Osteocyte (in vitro differentiated cells): ENCODE results near the gene OR2A2. TPM values are rescaled to one million over a fixed set of nuclear protein-coding genes. Genes with fewer than 3 reads are reported as not detected.
"Not testable (repeated sequence)": the region's sequence is repeated elsewhere in the genome, so short reads cannot be mapped to it uniquely, and the experiment has no call there.

Experiments used
- DNase-seq: peaks from one replicate; pipeline ENCODE4 v3.0.0; 2021; ENCODE audit warnings: mixed read lengths; ENCODE audit not compliant: unreplicated experiment; ENCODE audit errors: extremely low spot score
- H3K27ac Mint-ChIP-seq: one replicate; pipeline ENCODE4 v1.8.0; 2021; ENCODE audit warnings: mild to moderate bottlenecking, mixed read lengths; ENCODE audit not compliant: unreplicated experiment
- H3K27me3 Mint-ChIP-seq: one replicate; pipeline ENCODE4 v1.8.0; 2021; ENCODE audit warnings: mixed read lengths; ENCODE audit not compliant: unreplicated experiment
- H3K36me3 Mint-ChIP-seq: one replicate; pipeline ENCODE4 v1.8.0; 2021; ENCODE audit warnings: mixed read lengths; ENCODE audit not compliant: unreplicated experiment
- H3K4me1 Mint-ChIP-seq: one replicate; pipeline ENCODE4 v1.8.0; 2021; ENCODE audit warnings: mixed read lengths; ENCODE audit not compliant: unreplicated experiment
- H3K4me3 Mint-ChIP-seq: one replicate; pipeline ENCODE4 v1.8.0; 2021; ENCODE audit warnings: mild to moderate bottlenecking, moderate library complexity, mixed read lengths; ENCODE audit not compliant: unreplicated experiment
- H3K9me3 Mint-ChIP-seq: one replicate; pipeline ENCODE4 v1.8.0; 2021; ENCODE audit warnings: mixed read lengths; ENCODE audit not compliant: unreplicated experiment
- total RNA-seq: library from RNA; stranded (reverse); gene quantifications from 2 replicates; pipeline ENCODE4 v1.2.1, GENCODE V29; 2021
- TF ChIP-seq, protein P1 (sequence below): fragments of 200-600 bp; sonication (generic); IDR thresholded peaks from 2 replicates; pipeline ENCODE4 v1.5.0; 2021; ENCODE audit warnings: antibody characterized with exemption, mild to moderate bottlenecking, moderate library complexity

The OR2A2 gene
- total RNA-seq, 1 donor from 2014 or later = not detected

DNA sequence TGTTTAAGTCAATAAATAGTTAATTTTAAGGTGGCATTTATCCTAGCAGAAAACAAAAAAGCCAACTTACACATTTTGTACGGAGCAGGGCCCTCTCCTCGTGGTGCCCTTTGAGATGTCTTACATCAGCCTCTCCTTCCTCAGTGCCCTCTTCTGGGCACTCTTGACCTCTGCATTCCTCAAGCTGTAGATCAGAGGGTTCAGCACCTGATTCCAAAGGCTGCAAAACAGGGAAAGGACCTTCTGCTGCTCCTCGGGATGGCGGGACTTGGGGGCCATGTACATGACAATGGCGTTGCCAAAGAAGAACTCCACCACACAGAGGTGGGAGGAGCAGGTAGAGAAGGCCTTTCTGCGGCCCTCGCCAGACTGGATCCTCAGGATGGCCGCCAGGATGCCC lies 9.0 kb downstream of the OR2A2 start:
- Mint-ChIP-seq H3K27me3 (peaks cover 26% of the 10 kb centered on the region), H3K9me3 (no peaks in the 10 kb centered on the region), H3K4me1 (peaks cover 2% of the 10 kb centered on the region), H3K27ac (no peak overlapping the region), H3K36me3 (no peaks in the 10 kb centered on the region), H3K4me3 (no peak overlapping the region)
- TF ChIP-seq, protein P1, sequence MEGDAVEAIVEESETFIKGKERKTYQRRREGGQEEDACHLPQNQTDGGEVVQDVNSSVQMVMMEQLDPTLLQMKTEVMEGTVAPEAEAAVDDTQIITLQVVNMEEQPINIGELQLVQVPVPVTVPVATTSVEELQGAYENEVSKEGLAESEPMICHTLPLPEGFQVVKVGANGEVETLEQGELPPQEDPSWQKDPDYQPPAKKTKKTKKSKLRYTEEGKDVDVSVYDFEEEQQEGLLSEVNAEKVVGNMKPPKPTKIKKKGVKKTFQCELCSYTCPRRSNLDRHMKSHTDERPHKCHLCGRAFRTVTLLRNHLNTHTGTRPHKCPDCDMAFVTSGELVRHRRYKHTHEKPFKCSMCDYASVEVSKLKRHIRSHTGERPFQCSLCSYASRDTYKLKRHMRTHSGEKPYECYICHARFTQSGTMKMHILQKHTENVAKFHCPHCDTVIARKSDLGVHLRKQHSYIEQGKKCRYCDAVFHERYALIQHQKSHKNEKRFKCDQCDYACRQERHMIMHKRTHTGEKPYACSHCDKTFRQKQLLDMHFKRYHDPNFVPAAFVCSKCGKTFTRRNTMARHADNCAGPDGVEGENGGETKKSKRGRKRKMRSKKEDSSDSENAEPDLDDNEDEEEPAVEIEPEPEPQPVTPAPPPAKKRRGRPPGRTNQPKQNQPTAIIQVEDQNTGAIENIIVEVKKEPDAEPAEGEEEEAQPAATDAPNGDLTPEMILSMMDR = no peak
- no peak for DNase-seq

DNA sequence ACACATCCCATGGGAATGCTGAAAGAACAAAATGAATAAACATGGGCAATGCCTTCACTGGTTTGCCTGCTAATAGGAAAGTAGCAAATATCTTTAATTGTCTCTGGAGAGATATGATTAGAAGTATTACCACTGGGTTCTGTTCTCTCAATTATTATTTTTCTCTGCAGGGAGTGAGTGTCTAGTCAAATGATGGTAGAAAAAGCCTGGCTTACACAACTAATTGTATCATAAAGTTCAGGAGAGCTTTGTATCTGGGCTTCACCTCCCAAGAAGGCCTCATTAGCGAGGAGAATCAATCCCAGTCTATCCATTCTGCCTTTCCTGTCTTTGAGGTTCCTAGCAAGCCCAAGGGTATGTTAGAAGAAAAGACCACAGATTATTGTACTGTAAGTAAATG lies 13.5 kb downstream of the OR2A2 start, which contains the start of gene OR2A14:
Gene OR2A14 (plus strand): TSS at position 301 of the 400 bp plus-strand sequence. CDS start 5,937 bp downstream, outside the sequence.
- H3K9me3 Mint-ChIP-seq = no peaks in the 10 kb centered on the region
- H3K4me3 Mint-ChIP-seq = no peak within 1 kb of the TSS
- no peak within 1 kb of the TSS for H3K27ac Mint-ChIP-seq
- peaks cover 23% of the 10 kb centered on the region for H3K27me3 Mint-ChIP-seq
- DNase-seq = no peak
- H3K36me3 Mint-ChIP-seq = no peaks in the 10 kb centered on the region
- H3K4me1 Mint-ChIP-seq = no peaks in the 10 kb centered on the region
- TF ChIP-seq, protein P1 = no peak

DNA sequence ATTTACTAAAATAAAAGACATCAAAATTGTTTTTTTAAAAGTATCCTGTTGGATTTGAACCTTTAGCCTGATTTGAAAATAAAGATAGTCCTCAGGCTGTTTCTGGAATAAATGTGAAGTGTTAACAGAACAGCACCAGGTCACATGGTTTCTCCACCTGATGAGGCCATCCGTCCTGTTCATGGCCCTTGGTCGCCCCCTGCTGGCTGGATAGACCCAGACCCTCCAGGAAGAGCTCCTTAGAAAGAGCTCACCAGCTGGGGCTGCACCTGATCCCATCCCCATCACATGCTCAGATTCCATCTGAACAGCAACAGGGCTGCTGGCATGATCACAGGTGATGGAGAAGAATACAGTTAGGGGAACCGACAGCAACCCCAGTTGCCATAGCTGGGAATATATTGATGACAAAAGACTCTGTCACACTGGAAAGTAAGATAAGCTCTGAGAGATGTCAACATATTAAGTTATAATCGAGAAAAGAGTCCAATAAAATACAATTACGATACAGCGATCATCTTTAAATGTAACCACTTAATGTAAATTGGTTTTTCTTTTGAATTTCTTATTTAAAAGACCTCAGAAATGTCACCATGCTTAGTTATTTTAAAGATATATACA lies 18.4 kb downstream of the OR2A2 start:
- peak; percentile 91 for DNase-seq
- H3K9me3 Mint-ChIP-seq = no peaks in the 10 kb centered on the region
- no peaks in the 10 kb centered on the region for H3K4me1 Mint-ChIP-seq
- no peak overlapping the region for H3K4me3 Mint-ChIP-seq
- TF ChIP-seq, protein P1 = peak; percentile 80
- peaks cover 16% of the 10 kb centered on the region for H3K27me3 Mint-ChIP-seq
- H3K36me3 Mint-ChIP-seq = no peaks in the 10 kb centered on the region
- H3K27ac Mint-ChIP-seq = no peak overlapping the region

DNA sequence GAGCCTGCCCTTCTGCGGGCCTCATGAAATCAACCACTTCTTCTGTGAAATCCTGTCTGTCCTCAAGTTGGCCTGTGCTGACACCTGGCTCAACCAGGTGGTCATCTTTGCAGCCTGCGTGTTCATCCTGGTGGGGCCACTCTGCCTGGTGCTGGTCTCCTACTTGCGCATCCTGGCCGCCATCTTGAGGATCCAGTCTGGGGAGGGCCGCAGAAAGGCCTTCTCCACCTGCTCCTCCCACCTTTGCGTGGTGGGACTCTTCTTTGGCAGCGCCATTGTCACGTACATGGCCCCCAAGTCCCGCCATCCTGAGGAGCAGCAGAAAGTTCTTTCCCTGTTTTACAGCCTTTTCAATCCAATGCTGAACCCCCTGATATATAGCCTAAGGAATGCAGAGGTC lies 20.2 kb downstream of the OR2A2 start:
- H3K27ac Mint-ChIP-seq, DNase-seq, H3K4me1 Mint-ChIP-seq, H3K9me3 Mint-ChIP-seq, H3K4me3 Mint-ChIP-seq, H3K36me3 Mint-ChIP-seq: not testable (repeated sequence)
- peaks cover 13% of the 10 kb centered on the region for H3K27me3 Mint-ChIP-seq

DNA sequence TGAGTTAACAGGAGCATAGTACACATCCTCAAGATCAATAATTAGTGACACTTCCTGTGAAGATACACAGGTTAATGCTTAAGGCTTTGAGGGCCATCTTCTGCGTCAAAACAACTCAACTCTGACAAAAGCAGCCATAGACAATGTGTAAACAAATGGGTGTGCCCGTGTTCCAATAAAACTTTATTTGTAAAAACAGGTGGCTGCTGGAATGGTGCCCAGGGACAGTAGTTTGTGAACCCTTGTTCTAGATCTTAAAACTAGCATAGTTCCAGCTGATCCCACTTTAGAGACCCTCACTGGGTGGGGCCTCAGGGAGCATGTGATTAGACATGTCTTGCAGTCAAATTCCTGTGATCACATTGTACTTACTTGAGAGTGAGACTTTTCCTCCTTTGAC lies 21.3 kb downstream of the OR2A2 start:
- no peaks in the 10 kb centered on the region for H3K9me3 Mint-ChIP-seq
- no peak for DNase-seq

More for the DNA sequence above, 21.3 kb downstream of the OR2A2 start:
- Mint-ChIP-seq H3K4me1 (no peaks in the 10 kb centered on the region), H3K27me3 (peaks cover 8% of the 10 kb centered on the region), H3K36me3 (no peaks in the 10 kb centered on the region), H3K4me3 (no peak overlapping the region), H3K27ac (no peak overlapping the region)
- TF ChIP-seq, protein P1 = no peak
